ENCODE data around the gene EGFR. TPM values are rescaled to one million over a fixed set of nuclear protein-coding genes. Genes with fewer than 3 reads are reported as not detected.
A peak's percentile ranks its signal among the peaks of the same experiment; 100 is the strongest.

The EGFR gene
- polyA plus RNA-seq, 1 experiment: 62.6 TPM

GRCh38 chr7:55066524-55066923, 47.7 kb downstream of the EGFR start:
- Histone ChIP-seq H3K4me3 (ENCODE audit: low read depth, low read length) (no peak overlapping the region), H3K27me3 (ENCODE audit: control insufficient read depth, insufficient read depth, low read length) (no peaks in the 10 kb centered on the region), H3K9me3 (ENCODE audit: control insufficient read depth, insufficient read depth, low read length) (no peaks in the 10 kb centered on the region; the same call in 1 of the 2 replicates), H3K27ac (ENCODE audit: low read depth, low read length) (peak overlapping the region; percentile 98)
- ChIA-PET CTCF (interaction anchor here (0.9 to 5.1 kb wide), 7 partner anchors 20 to 292 kb away, joined by 3 to 27 read pairs (median 4); no protein-coding TSS in a partner anchor), POLR2A (interaction anchor here (1.7 to 2.5 kb wide), 5 partner anchors 20 to 66 kb away, joined by 6 to 25 read pairs (median 10); partner anchors contain the start of gene EGFR)
- no peak for DNase-seq (ENCODE audit: low read depth, low spot score)
- TF ChIP-seq CTCF (IDR thresholded peaks at IDR 0.05; ENCODE audit: low read depth, low read length): no peak

DNA sequence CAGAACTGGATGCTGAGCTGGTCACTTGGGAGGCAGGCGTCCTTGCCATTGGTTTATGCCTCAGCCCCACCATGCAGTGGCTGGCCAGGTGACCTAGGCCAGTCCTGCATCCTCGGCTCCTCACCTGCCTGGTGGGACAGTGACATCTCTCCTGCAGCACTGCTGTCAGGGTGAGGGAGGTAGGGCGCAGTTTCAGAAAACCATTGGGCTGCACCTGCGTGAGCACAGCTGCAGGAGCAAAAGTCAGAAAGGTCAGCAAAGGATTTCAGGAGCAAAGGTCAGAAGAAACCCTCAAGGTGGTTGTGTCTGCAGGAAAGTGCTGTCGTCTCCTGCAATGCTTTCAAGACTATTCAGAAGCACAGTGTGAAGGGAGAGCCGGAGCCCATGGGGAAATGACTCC, 48.1 kb downstream of the EGFR start:
- no peak for DNase-seq (ENCODE audit: low read depth, low spot score)
- no peak for TF ChIP-seq CTCF (IDR thresholded peaks at IDR 0.05; ENCODE audit: low read depth, low read length)
- ChIA-PET POLR2A (interaction anchor here (2.5 kb wide), 1 partner anchor 66 kb away, joined by 25 read pairs; no protein-coding TSS in a partner anchor), CTCF (interaction anchor here (0.9 to 5.1 kb wide), 4 partner anchors 44 to 293 kb away, joined by 3 to 27 read pairs (median 10); no protein-coding TSS in a partner anchor)
- H3K27me3 ChIP-seq (ENCODE audit: control insufficient read depth, insufficient read depth, low read length): no peaks in the 10 kb centered on the region
- no peaks in the 10 kb centered on the region; the same call in 1 of the 2 replicates for H3K9me3 ChIP-seq (ENCODE audit: control insufficient read depth, insufficient read depth, low read length)
- no peak overlapping the region for H3K4me3 ChIP-seq (ENCODE audit: low read depth, low read length)
- H3K27ac ChIP-seq (ENCODE audit: low read depth, low read length): peak overlapping the region; percentile 98

- Histone ChIP-seq H3K27me3 (ENCODE audit: control insufficient read depth, insufficient read depth, low read length) (no peaks in the 10 kb centered on the region), H3K9me3 (ENCODE audit: control insufficient read depth, insufficient read depth, low read length) (no peaks in the 10 kb centered on the region; the same call in 1 of the 2 replicates), H3K4me3 (ENCODE audit: low read depth, low read length) (no peak overlapping the region), H3K27ac (ENCODE audit: low read depth, low read length) (no peak overlapping the region)
- ChIA-PET POLR2A (no interaction called here), CTCF (interaction anchor here (1.7 to 5.1 kb wide), 2 partner anchors 45 to 293 kb away, joined by 4 to 27 read pairs; no protein-coding TSS in a partner anchor)
- DNase-seq (ENCODE audit: low read depth, low spot score): no peak
- no peak for TF ChIP-seq CTCF (IDR thresholded peaks at IDR 0.05; ENCODE audit: low read depth, low read length)
Measured at GRCh38 chr7:55067748-55068147, 48.9 kb downstream of the EGFR start.

- Histone ChIP-seq H3K4me3 (ENCODE audit: low read depth, low read length) (no peak overlapping the region), H3K27ac (ENCODE audit: low read depth, low read length) (no peak overlapping the region), H3K9me3 (ENCODE audit: control insufficient read depth, insufficient read depth, low read length) (no peaks in the 10 kb centered on the region; the same call in 1 of the 2 replicates), H3K27me3 (ENCODE audit: control insufficient read depth, insufficient read depth, low read length) (no peaks in the 10 kb centered on the region)
- ChIA-PET CTCF (interaction anchor here (0.6 to 1.2 kb wide), 3 partner anchors 186 to 296 kb away, joined by 3 to 4 read pairs (median 3); no protein-coding TSS in a partner anchor), POLR2A (no interaction called here)
- no peak for TF ChIP-seq CTCF (IDR thresholded peaks at IDR 0.05; ENCODE audit: low read depth, low read length)
- no peak for DNase-seq (ENCODE audit: low read depth, low spot score)
Measured at GRCh38 chr7:55069271-55069792, 50.5 kb downstream of the EGFR start.

DNA sequence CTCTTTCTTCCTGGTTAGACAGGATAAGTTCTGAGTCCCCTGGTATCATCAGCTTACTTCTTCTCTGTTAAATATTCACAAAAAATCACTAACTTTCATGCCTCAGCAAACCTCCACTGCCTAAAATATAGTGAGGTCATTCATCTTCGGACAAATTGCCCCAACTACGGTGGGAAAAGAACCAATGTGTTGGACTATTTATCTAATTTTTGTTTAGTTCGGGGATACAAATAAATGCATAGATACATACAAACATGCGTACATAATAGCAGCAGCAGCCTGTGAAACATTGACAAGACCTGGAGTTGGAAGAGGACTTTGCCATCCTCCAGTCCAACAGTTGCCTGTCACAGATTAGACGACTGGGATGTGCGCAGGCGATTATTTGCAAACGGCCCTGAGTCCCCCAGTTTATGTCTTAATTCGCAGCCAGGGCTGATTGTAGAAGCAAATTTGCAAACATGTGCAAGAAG, 51.5 kb downstream of the EGFR start:
- DNase-seq (ENCODE audit: low read depth, low spot score): no peak
- H3K27me3 ChIP-seq (ENCODE audit: control insufficient read depth, insufficient read depth, low read length): no peaks in the 10 kb centered on the region
- H3K9me3 ChIP-seq (ENCODE audit: control insufficient read depth, insufficient read depth, low read length): no peaks in the 10 kb centered on the region; the same call in 1 of the 2 replicates
- H3K27ac ChIP-seq (ENCODE audit: low read depth, low read length): no peak overlapping the region
- ChIA-PET POLR2A (interaction anchor here (0.6 kb wide), 1 partner anchor 258 kb away, joined by 4 read pairs; no protein-coding TSS in a partner anchor), CTCF (interaction anchor here (1.0 to 1.2 kb wide), 2 partner anchors 185 to 297 kb away, joined by 3 to 4 read pairs; no protein-coding TSS in a partner anchor)
- TF ChIP-seq CTCF (IDR thresholded peaks at IDR 0.05; ENCODE audit: low read depth, low read length): no peak
- H3K4me3 ChIP-seq (ENCODE audit: low read depth, low read length): no peak overlapping the region
